H9 (cell line): ENCODE measurements around the gene CTRB2. TPM values are rescaled to one million over a fixed set of nuclear protein-coding genes. Genes with fewer than 3 reads are reported as not detected.

ENCODE experiments used
- DNase-seq: peaks from one replicate; pipeline ENCODE4 v3.0.0-alpha.2; 2017
- H2AFZ ChIP-seq: one replicate; pipeline ENCODE4 v1.6.1; 2013; ENCODE audit warnings: mild to moderate bottlenecking, low read length, control low read depth, moderate library complexity
- H2AK5ac ChIP-seq: 2 replicates; pipeline ENCODE4 v1.6.1; 2013; ENCODE audit warnings: low read length, control low read depth, mixed read lengths; ENCODE audit not compliant: insufficient read length
- H2BK120ac ChIP-seq: one replicate; pipeline ENCODE4 v1.6.1; 2013; ENCODE audit warnings: low read depth, mild to moderate bottlenecking, low read length, control low read depth, inconsistent platforms; ENCODE audit not compliant: poor library complexity, severe bottlenecking
- H2BK12ac ChIP-seq: 2 replicates; pipeline ENCODE4 v1.6.1; 2013; ENCODE audit warnings: low read length, control low read depth, mixed read lengths, low read depth; ENCODE audit not compliant: insufficient read length
- H2BK15ac ChIP-seq: 2 replicates; pipeline ENCODE4 v1.6.1; 2013; ENCODE audit warnings: low read depth, low read length, control low read depth
- H2BK20ac ChIP-seq: one replicate; pipeline ENCODE4 v1.6.1; 2013; ENCODE audit warnings: low read depth, mild to moderate bottlenecking, low read length, control low read depth, inconsistent platforms; ENCODE audit not compliant: poor library complexity, severe bottlenecking
- H2BK5ac ChIP-seq: 2 replicates; pipeline ENCODE4 v1.6.1; 2013; ENCODE audit warnings: low read length, control low read depth, mixed read lengths; ENCODE audit not compliant: insufficient read length
- H3K14ac ChIP-seq: 2 replicates; pipeline ENCODE4 v1.6.1; 2013; ENCODE audit warnings: low read length, control low read depth; ENCODE audit not compliant: insufficient read depth
- H3K18ac ChIP-seq: 2 replicates; pipeline ENCODE4 v1.6.1; 2013; ENCODE audit warnings: low read depth, mild to moderate bottlenecking, mixed read lengths, low read length, control low read depth; ENCODE audit not compliant: insufficient read length
- H3K23ac ChIP-seq: 2 replicates; pipeline ENCODE4 v1.6.1; 2013; ENCODE audit warnings: low read length, control low read depth, mixed read lengths, low read depth; ENCODE audit not compliant: insufficient read length
- H3K23me2 ChIP-seq: 2 replicates; pipeline ENCODE4 v1.6.1; 2013; ENCODE audit warnings: low read depth, mild to moderate bottlenecking, mixed read lengths, low read length, control low read depth; ENCODE audit not compliant: insufficient read length, poor library complexity, severe bottlenecking
- H3K27ac ChIP-seq: 2 replicates; pipeline ENCODE4 v1.5.1; 2013; ENCODE audit warnings: low read length, control low read depth, mixed read lengths, low read depth; ENCODE audit not compliant: insufficient read length
- H3K27me3 ChIP-seq: 2 replicates; pipeline ENCODE4 v1.6.1; 2013; ENCODE audit warnings: low read length, control low read depth, inconsistent platforms; ENCODE audit not compliant: insufficient read depth
- H3K4ac ChIP-seq: 2 replicates; pipeline ENCODE4 v1.6.1; 2013; ENCODE audit warnings: low read depth, mild to moderate bottlenecking, control low read depth, inconsistent platforms, low read length, moderate library complexity
- H3K4me1 ChIP-seq: 2 replicates; pipeline ENCODE4 v1.6.1; 2013; ENCODE audit warnings: low read length, control low read depth, inconsistent platforms; ENCODE audit not compliant: insufficient read depth
- H3K4me2 ChIP-seq: 2 replicates; pipeline ENCODE4 v1.6.1; 2013; ENCODE audit warnings: low read length, control low read depth, mixed read lengths; ENCODE audit not compliant: insufficient read length, insufficient read depth
- H3K56ac ChIP-seq: 2 replicates; pipeline ENCODE4 v1.6.1; 2013; ENCODE audit warnings: low read depth, mild to moderate bottlenecking, mixed read lengths, low read length, control low read depth; ENCODE audit not compliant: insufficient read length
- H3K79me1 ChIP-seq: 2 replicates; pipeline ENCODE4 v1.6.1; 2013; ENCODE audit warnings: low read depth, mild to moderate bottlenecking, moderate library complexity, low read length, control low read depth, inconsistent platforms; ENCODE audit not compliant: insufficient read depth, poor library complexity, severe bottlenecking
- H3K79me2 ChIP-seq: 2 replicates; pipeline ENCODE4 v1.6.1; 2013; ENCODE audit warnings: low read length, control low read depth, inconsistent platforms; ENCODE audit not compliant: insufficient read depth
- H3K9ac ChIP-seq: 2 replicates; pipeline ENCODE4 v1.6.1; 2013; ENCODE audit warnings: low read length, control low read depth, mixed read lengths; ENCODE audit not compliant: insufficient read length; ENCODE audit errors: extremely low read depth
- H3K9me3 ChIP-seq: one replicate; pipeline ENCODE4 v1.6.1; 2013; ENCODE audit warnings: low read depth, low read length, inconsistent platforms; ENCODE audit not compliant: control insufficient read depth
- H3T11ph ChIP-seq: one replicate; pipeline ENCODE4 v1.6.1; 2013; ENCODE audit warnings: mild to moderate bottlenecking, low read length, control low read depth, inconsistent platforms
- H4K20me1 ChIP-seq: one replicate; pipeline ENCODE4 v1.6.1; 2013; ENCODE audit not compliant: control insufficient read depth, insufficient read length, insufficient read depth
- H4K5ac ChIP-seq: 2 replicates; pipeline ENCODE4 v1.6.1; 2013; ENCODE audit warnings: low read depth, mild to moderate bottlenecking, mixed read lengths, low read length, control low read depth; ENCODE audit not compliant: insufficient read length
- H4K8ac ChIP-seq: replicated peaks from 2 replicates; pipeline ENCODE4 v1.6.1; 2013; ENCODE audit warnings: low read length, control low read depth, mixed read lengths, low read depth; ENCODE audit not compliant: insufficient read length
- H4K91ac ChIP-seq: 2 replicates; pipeline ENCODE4 v1.6.1; 2013; ENCODE audit warnings: low read depth, mild to moderate bottlenecking, moderate library complexity, mixed read lengths, low read length, control low read depth; ENCODE audit not compliant: insufficient read length
- H3K27ac Mint-ChIP-seq, 3 experiments: 2 replicates in 2 of 3; 3 replicates in 1 of 3; pipeline ENCODE4 v1.8.0; 2020 to 2021; ENCODE audit warnings: mixed read lengths in 3 of 3, mild to moderate bottlenecking in 1 of 3, moderate library complexity in 1 of 3
- H3K27me3 Mint-ChIP-seq: 2 replicates; pipeline ENCODE4 v1.8.0; 2021; ENCODE audit warnings: low read depth, mild to moderate bottlenecking, moderate library complexity, mixed read lengths
- H3K36me3 Mint-ChIP-seq, 3 experiments: 2 replicates in 2 of 3; 3 replicates in 1 of 3; pipeline ENCODE4 v1.8.0; 2020 to 2021; ENCODE audit warnings: low read depth in 3 of 3, mixed read lengths in 3 of 3; ENCODE audit not compliant: insufficient read depth in 1 of 3
- H3K4me1 Mint-ChIP-seq, 2 experiments: 2 replicates each; pipeline ENCODE4 v1.8.0; 2020; ENCODE audit warnings: mixed read lengths in 2 of 2
- H3K4me3 Mint-ChIP-seq, 2 experiments: 2 replicates in 1 of 2; 3 replicates in 1 of 2; pipeline ENCODE4 v1.8.0; 2020 to 2021; ENCODE audit warnings: mild to moderate bottlenecking in 2 of 2, mixed read lengths in 2 of 2, moderate library complexity in 1 of 2
- H3K9me3 Mint-ChIP-seq, 2 experiments: 2 replicates in 1 of 2; 3 replicates in 1 of 2; pipeline ENCODE4 v1.8.0; 2020; ENCODE audit warnings: mild to moderate bottlenecking in 2 of 2, mixed read lengths in 2 of 2, moderate library complexity in 1 of 2
- CTCF ChIP-seq: fragments of 200-600 bp; sonication (generic); conservative IDR thresholded peaks from 3 replicates; pipeline ENCODE4 v1.8.0; 2021; ENCODE audit warnings: antibody characterized with exemption, mild to moderate bottlenecking
- WGBS: extraction: QIAGEN DNeasy Blood & Tissue Kit; methylation state at CpG from one replicate; pipeline ENCODE4 v1.1.7; 2013; ENCODE audit warnings: missing lambda C conversion rate, low lambda C conversion rate, mixed read lengths; ENCODE audit not compliant: insufficient read length; ENCODE audit errors: extremely low coverage; 5-methylcytosine and 5-hydroxymethylcytosine counted together
- total RNA-seq: library from RNA; stranded (reverse); gene quantifications from 2 replicates; pipeline ENCODE4 v1.2.1, GENCODE V29; 2021

CTRB2 gene
- total RNA-seq, 1 experiment from 2014 or later = not detected

GRCh38 chr16:75237398-75238131 is 30.6 kb upstream of the CTRB2 start:
- Histone ChIP-seq H3K23ac (no peak overlapping the region), H2AFZ (no peak overlapping the region), H2BK15ac (no peak overlapping the region), H2BK12ac (no peak overlapping the region), H3K27me3 (no peaks in the 10 kb centered on the region), H3K14ac (no peak overlapping the region), H2BK5ac (no peak overlapping the region), H3K18ac (no peak overlapping the region), H3K4me2 (no peak overlapping the region), H3K79me1 (no peaks in the 10 kb centered on the region), H4K5ac (no peak overlapping the region), H3K27ac (no peak overlapping the region), H3K4me1 (no peaks in the 10 kb centered on the region), H3K4ac (no peak overlapping the region), H3K56ac (no peak overlapping the region), H2BK20ac (no peak overlapping the region), H2BK120ac (no peak overlapping the region), H4K8ac (no peak overlapping the region), H3K9ac (no peak overlapping the region), H3K9me3 (no peaks in the 10 kb centered on the region), H3T11ph (no peak overlapping the region), H4K20me1 (no peaks in the 10 kb centered on the region), H4K91ac (no peak overlapping the region), H2AK5ac (no peak overlapping the region), H3K79me2 (peaks cover 10% of the 10 kb centered on the region; the same call in 1 of the 2 replicates), H3K23me2 (no peaks in the 10 kb centered on the region)
- no peaks in the 10 kb centered on the region for H3K27me3 Mint-ChIP-seq
- H3K4me3 Mint-ChIP-seq = no peak overlapping the region
- peak overlapping the region in 1 of 3 experiments; percentile 63; a peak in 1 of 7 replicates for H3K27ac Mint-ChIP-seq
- peaks cover 41 to 64% (median 57%) of the 10 kb centered on the region in 3 experiments; a peak in 6 of 7 replicates for H3K36me3 Mint-ChIP-seq
- H3K9me3 Mint-ChIP-seq = no peaks in the 10 kb centered on the region
- WGBS = no CpG with 5 or more reads among the region's 18 CpGs
- peaks cover 6 to 21% of the 10 kb centered on the region in 2 experiments for H3K4me1 Mint-ChIP-seq
- peak; percentile 25 for DNase-seq
- no peak for TF ChIP-seq CTCF
